OCI-LY1 (cell line): ENCODE results near the gene SDSL.

Experiments used
- H2AFZ ChIP-seq: fragments of 200-600 bp; sonication (generic), shearing (Covaris generic); 2 replicates; pipeline ENCODE4 v1.6.0; 2014; ENCODE audit warnings: antibody characterized with exemption, mild to moderate bottlenecking, low read length
- H3F3A ChIP-seq: fragments of 200-600 bp; sonication (generic), shearing (Covaris generic); 2 replicates; pipeline ENCODE4 v1.6.0; 2014; ENCODE audit warnings: mild to moderate bottlenecking, antibody characterized with exemption, low read length, moderate library complexity; ENCODE audit not compliant: insufficient read depth
- H3K27ac ChIP-seq: fragments of 200-600 bp; sonication (generic); 2 replicates; pipeline ENCODE4 v1.5.1; 2014; ENCODE audit warnings: low read length, mixed run types, mild to moderate bottlenecking, low read depth; ENCODE audit not compliant: poor library complexity, severe bottlenecking
- H3K27me3 ChIP-seq: fragments of 200-600 bp; sonication (generic); 2 replicates; pipeline ENCODE4 v1.6.0; 2014; ENCODE audit warnings: antibody characterized with exemption, mild to moderate bottlenecking, low read length, moderate library complexity; ENCODE audit not compliant: insufficient read depth
- H3K36me3 ChIP-seq: fragments of 200-600 bp; sonication (generic); 2 replicates; pipeline ENCODE4 v1.6.1; 2014; ENCODE audit warnings: mild to moderate bottlenecking, antibody characterized with exemption, low read length, moderate library complexity, mixed read lengths; ENCODE audit not compliant: insufficient read depth
- H3K4me1 ChIP-seq: fragments of 200-600 bp; sonication (generic); 2 replicates; pipeline ENCODE4 v1.5.1; 2014; ENCODE audit warnings: mild to moderate bottlenecking, low read length, moderate library complexity; ENCODE audit not compliant: insufficient read depth, severe bottlenecking
- H3K4me2 ChIP-seq: fragments of 200-600 bp; sonication (generic), shearing (Covaris generic); 2 replicates; pipeline ENCODE4 v1.6.1; 2014; ENCODE audit warnings: low read length
- H3K4me3 ChIP-seq: fragments of 200-600 bp; sonication (generic); 2 replicates; pipeline ENCODE4 v1.5.1; 2014; ENCODE audit warnings: low read length, low read depth, mild to moderate bottlenecking, mixed read lengths; ENCODE audit not compliant: poor library complexity, severe bottlenecking
- H3K79me2 ChIP-seq: fragments of 200-600 bp; shearing (Covaris generic); 2 replicates; pipeline ENCODE4 v1.6.1; 2016; ENCODE audit warnings: mixed run types, low read length, mixed read lengths; ENCODE audit not compliant: insufficient read depth
- H3K9ac ChIP-seq: fragments of 200-600 bp; sonication (generic), shearing (Covaris generic); 2 replicates; pipeline ENCODE4 v1.6.1; 2014; ENCODE audit warnings: mild to moderate bottlenecking, low read length, mixed read lengths
- H3K9me2 ChIP-seq: fragments of 200-600 bp; sonication (generic), shearing (Covaris generic); 2 replicates; pipeline ENCODE4 v1.6.1; 2014; ENCODE audit warnings: low read depth, mild to moderate bottlenecking, low read length, mixed read lengths
- H3K9me3 ChIP-seq: fragments of 200-600 bp; shearing (Covaris generic); 2 replicates; pipeline ENCODE4 v1.6.1; 2014; ENCODE audit warnings: low read length, mixed read lengths
- H4K20me1 ChIP-seq: fragments of 200-600 bp; sonication (generic), shearing (Covaris generic); 2 replicates; pipeline ENCODE4 v1.6.0; 2016; ENCODE audit warnings: mild to moderate bottlenecking, low read length; ENCODE audit not compliant: insufficient read depth
- CTCF ChIP-seq: fragments of 200-600 bp; sonication (generic), shearing (Covaris generic); IDR thresholded peaks from 2 replicates; pipeline ENCODE4 v1.5.1; 2017; ENCODE audit warnings: mild to moderate bottlenecking, antibody characterized with exemption, low read length, moderate library complexity, mixed read lengths
- EZH2 ChIP-seq: fragments of 200-600 bp; sonication (generic), shearing (Covaris generic); IDR thresholded peaks from 2 replicates; pipeline ENCODE4 v1.8.0; 2017; ENCODE audit warnings: borderline replicate concordance, mixed run types, mild to moderate bottlenecking, antibody characterized with exemption, low read length, moderate library complexity, mixed read lengths

The SDSL gene

DNA sequence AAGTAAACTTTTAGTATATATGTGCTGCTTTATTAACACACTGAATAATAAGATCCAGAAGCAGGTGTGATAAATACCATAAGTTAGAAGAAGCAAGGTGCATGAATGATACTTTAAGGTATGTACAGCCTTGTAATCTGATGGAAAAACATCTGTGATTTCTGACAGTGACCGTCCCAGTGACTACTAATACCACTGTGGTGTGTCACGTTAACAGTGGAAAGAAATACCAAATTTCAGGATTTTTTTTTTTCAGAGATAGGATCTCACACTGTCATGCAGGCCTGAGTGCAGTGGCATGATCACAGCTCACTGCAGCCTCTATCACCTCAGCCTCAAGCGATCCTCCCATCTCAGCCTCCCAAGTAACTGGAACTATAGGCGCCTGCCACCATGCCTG is 40.0 kb upstream of the SDSL start:
- Histone ChIP-seq H3K27ac (no peak overlapping the region), H3K4me3 (no peak overlapping the region), H2AFZ (no peak overlapping the region), H3K4me2 (no peak overlapping the region), H3K4me1 (peaks cover 7% of the 10 kb centered on the region), H3K9me2 (no peaks in the 10 kb centered on the region), H3K9ac (no peak overlapping the region), H3K27me3 (no peaks in the 10 kb centered on the region), H3F3A (no peaks in the 10 kb centered on the region), H4K20me1 (no peaks in the 10 kb centered on the region), H3K9me3 (no peaks in the 10 kb centered on the region), H3K79me2 (no peaks in the 10 kb centered on the region), H3K36me3 (peaks cover 10% of the 10 kb centered on the region; the same call in 1 of the 2 replicates)
- TF ChIP-seq CTCF: no peak
- no peak for TF ChIP-seq EZH2

- Histone ChIP-seq H3K4me3 (no peak overlapping the region), H3K36me3 (peaks cover 12% of the 10 kb centered on the region; the same call in 1 of the 2 replicates), H3K79me2 (no peaks in the 10 kb centered on the region), H3K4me2 (no peak overlapping the region), H3K9ac (no peak overlapping the region), H3F3A (no peaks in the 10 kb centered on the region), H3K4me1 (peaks cover 7% of the 10 kb centered on the region), H3K9me3 (no peaks in the 10 kb centered on the region), H3K27me3 (no peaks in the 10 kb centered on the region), H3K9me2 (no peaks in the 10 kb centered on the region), H4K20me1 (no peaks in the 10 kb centered on the region), H2AFZ (no peak overlapping the region), H3K27ac (no peak overlapping the region)
- TF ChIP-seq CTCF: no peak
- TF ChIP-seq EZH2: no peak
These were observed 37.4 kb upstream of the SDSL start for GRCh38 chr12:113384778-113385177.

DNA sequence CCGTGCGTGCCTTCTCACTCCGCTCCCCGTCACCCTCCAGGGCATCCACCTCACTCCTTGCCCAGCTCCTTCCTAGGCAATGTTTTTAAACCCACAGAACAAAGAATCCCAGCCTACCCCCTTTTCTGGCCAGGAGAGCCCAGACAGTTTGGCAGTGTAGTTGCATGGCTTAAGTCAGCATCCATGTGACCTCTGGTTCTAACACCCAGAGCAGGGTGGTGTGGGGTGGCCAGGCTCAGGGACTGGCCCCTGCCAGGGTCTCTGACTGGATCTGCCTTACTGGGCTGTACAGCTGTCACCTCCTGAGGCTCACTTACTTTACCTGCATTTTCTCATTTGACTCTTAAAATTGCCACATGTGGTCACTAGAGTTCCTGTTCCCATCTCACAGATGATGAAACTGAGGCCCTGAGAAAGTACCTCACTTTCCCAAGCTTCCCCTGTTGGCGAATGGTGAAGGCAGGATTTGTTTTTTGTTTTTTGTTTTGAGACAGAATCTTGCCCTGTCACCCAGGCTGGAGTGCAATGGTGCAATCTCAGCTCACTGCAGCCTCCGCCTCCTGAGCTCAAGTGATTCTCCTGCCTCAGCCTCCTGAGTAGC is 36.8 kb upstream of the SDSL start:
- Histone ChIP-seq H3F3A (no peaks in the 10 kb centered on the region), H3K4me3 (no peak overlapping the region), H3K4me1 (peaks cover 7% of the 10 kb centered on the region), H3K27ac (no peak overlapping the region), H3K9me2 (no peaks in the 10 kb centered on the region), H3K79me2 (no peaks in the 10 kb centered on the region), H3K27me3 (no peaks in the 10 kb centered on the region), H4K20me1 (no peaks in the 10 kb centered on the region), H3K4me2 (no peak overlapping the region), H3K9me3 (no peaks in the 10 kb centered on the region), H3K9ac (no peak overlapping the region), H3K36me3 (peaks cover 15% of the 10 kb centered on the region), H2AFZ (no peak overlapping the region)
- TF ChIP-seq CTCF (no peak), EZH2 (no peak)
